Loucy (cell line): ENCODE data around the gene SEC14L2.

Source experiments
- EZH2phosphoT487 ChIP-seq: fragments of 200-600 bp; IDR thresholded peaks from 2 replicates; pipeline ENCODE4 v1.6.1; 2018; ENCODE audit warnings: antibody characterized with exemption, mild to moderate bottlenecking, moderate library complexity, borderline replicate concordance
- TF ChIP-seq, protein P1 (sequence below): fragments of 200-600 bp; sonication (generic); conservative IDR thresholded peaks from 2 replicates; pipeline ENCODE4 v1.5.1; 2014; ENCODE audit warnings: mild to moderate bottlenecking, antibody characterized with exemption, low read length

DNA sequence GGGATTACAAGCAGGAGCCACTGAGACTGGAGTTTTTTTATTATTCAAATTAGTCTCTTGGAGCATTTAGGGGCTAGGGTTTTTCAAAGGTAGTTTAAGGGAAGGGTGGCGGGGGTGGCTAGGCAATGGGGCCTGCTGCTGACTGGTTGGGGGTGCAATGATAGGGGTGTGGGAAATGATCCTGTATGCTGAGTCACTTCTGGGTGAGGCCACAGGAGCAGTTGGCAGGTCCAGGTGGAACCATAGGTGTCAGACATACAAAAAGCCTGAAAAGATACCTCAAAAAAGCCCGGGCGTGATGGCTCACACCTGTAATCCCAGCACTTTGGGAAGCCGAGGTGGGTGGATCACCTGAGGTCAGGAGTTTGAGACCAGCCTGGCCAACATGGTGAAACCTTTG lies 42.4 kb downstream of the SEC14L2 start:
- TF ChIP-seq, protein P1, sequence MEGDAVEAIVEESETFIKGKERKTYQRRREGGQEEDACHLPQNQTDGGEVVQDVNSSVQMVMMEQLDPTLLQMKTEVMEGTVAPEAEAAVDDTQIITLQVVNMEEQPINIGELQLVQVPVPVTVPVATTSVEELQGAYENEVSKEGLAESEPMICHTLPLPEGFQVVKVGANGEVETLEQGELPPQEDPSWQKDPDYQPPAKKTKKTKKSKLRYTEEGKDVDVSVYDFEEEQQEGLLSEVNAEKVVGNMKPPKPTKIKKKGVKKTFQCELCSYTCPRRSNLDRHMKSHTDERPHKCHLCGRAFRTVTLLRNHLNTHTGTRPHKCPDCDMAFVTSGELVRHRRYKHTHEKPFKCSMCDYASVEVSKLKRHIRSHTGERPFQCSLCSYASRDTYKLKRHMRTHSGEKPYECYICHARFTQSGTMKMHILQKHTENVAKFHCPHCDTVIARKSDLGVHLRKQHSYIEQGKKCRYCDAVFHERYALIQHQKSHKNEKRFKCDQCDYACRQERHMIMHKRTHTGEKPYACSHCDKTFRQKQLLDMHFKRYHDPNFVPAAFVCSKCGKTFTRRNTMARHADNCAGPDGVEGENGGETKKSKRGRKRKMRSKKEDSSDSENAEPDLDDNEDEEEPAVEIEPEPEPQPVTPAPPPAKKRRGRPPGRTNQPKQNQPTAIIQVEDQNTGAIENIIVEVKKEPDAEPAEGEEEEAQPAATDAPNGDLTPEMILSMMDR, result no peak
- TF ChIP-seq EZH2phosphoT487, result no peak
